Calu3 (cell line): ENCODE data around the gene NINL. TPM values are rescaled to one million over a fixed set of nuclear protein-coding genes. Genes with fewer than 3 reads are reported as not detected.

Experiments used
- BruUV-seq: library from RNA; stranded (reverse); fragments of 400-500 nt; replicated peaks from 2 replicates; lab custom pipeline; 2021; lab: Mats Ljungman, UMichigan
- CTCF ChIA-PET: fragments of 300-600 bp; sonication (Branson Sonifier 250); formaldehyde crosslinking; loops from one replicate; lab custom pipeline; 2022; ENCODE audit warnings: antibody characterized with exemption; lab: Charles Lee
- DNase-seq: peaks from one replicate; pipeline ENCODE4 v3.0.0; 2022
- H3K27ac Mint-ChIP-seq: one replicate; pipeline ENCODE4 v1.8.0; 2022; ENCODE audit warnings: mixed read lengths; ENCODE audit not compliant: unreplicated experiment
- H3K27me3 Mint-ChIP-seq: one replicate; pipeline ENCODE4 v1.8.0; 2022; ENCODE audit warnings: mixed read lengths; ENCODE audit not compliant: unreplicated experiment
- H3K36me3 Mint-ChIP-seq: one replicate; pipeline ENCODE4 v1.8.0; 2022; ENCODE audit warnings: mild to moderate bottlenecking, moderate library complexity, mixed read lengths; ENCODE audit not compliant: insufficient read depth, unreplicated experiment
- H3K4me1 Mint-ChIP-seq: one replicate; pipeline ENCODE4 v1.8.0; 2022; ENCODE audit warnings: mild to moderate bottlenecking, low read depth, mixed read lengths; ENCODE audit not compliant: unreplicated experiment
- H3K4me3 Mint-ChIP-seq: one replicate; pipeline ENCODE4 v1.8.0; 2022; ENCODE audit warnings: mild to moderate bottlenecking, low read depth, moderate library complexity, mixed read lengths; ENCODE audit not compliant: unreplicated experiment
- H3K9me3 Mint-ChIP-seq: one replicate; pipeline ENCODE4 v1.8.0; 2022; ENCODE audit warnings: low read depth, mixed read lengths; ENCODE audit not compliant: unreplicated experiment
- intact Hi-C: fragments of 100-400 bp; cut with micrococcal nuclease; formaldehyde crosslinking; loops from one replicate; pipeline ENCODE4 v1.10.0; 2022; ENCODE audit not compliant: unreplicated experiment
- total RNA-seq: library from RNA; stranded (reverse); gene quantifications from 2 replicates; pipeline ENCODE4 v1.2.3, GENCODE V29; 2022
- TF ChIP-seq, protein P1 (sequence below): fragments of 200-600 bp; IDR thresholded peaks from one replicate; pipeline ENCODE4 v1.8.0; 2022; ENCODE audit warnings: antibody characterized with exemption; ENCODE audit not compliant: unreplicated experiment

The NINL gene
- total RNA-seq, 1 experiment from 2014 or later: 9.1 TPM

DNA sequence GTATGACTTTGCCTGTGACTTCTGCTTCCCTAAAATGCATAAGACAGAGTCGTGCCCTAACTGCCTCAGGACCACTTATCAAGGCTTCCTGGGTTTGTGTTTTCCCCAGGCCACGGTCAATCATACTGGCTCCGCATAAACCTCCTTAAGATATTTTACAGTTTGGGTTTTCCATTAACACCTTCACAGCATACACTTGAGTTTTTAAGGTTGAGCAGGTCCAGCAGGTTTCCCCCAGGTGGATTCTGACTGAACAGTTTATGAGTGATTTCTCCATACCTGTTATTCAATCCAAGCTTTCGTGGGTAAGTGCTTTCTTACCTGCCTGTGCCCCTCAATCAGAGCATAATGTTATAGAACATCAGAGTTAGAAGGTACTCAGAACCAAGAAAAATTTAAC lies 39.3 kb downstream of the NINL start:
- H3K27ac Mint-ChIP-seq: no peak overlapping the region
- no peaks in the 10 kb centered on the region for H3K27me3 Mint-ChIP-seq
- TF ChIP-seq, protein P1, sequence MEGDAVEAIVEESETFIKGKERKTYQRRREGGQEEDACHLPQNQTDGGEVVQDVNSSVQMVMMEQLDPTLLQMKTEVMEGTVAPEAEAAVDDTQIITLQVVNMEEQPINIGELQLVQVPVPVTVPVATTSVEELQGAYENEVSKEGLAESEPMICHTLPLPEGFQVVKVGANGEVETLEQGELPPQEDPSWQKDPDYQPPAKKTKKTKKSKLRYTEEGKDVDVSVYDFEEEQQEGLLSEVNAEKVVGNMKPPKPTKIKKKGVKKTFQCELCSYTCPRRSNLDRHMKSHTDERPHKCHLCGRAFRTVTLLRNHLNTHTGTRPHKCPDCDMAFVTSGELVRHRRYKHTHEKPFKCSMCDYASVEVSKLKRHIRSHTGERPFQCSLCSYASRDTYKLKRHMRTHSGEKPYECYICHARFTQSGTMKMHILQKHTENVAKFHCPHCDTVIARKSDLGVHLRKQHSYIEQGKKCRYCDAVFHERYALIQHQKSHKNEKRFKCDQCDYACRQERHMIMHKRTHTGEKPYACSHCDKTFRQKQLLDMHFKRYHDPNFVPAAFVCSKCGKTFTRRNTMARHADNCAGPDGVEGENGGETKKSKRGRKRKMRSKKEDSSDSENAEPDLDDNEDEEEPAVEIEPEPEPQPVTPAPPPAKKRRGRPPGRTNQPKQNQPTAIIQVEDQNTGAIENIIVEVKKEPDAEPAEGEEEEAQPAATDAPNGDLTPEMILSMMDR: no peak
- intact Hi-C loops: no loop called here
- no peak overlapping the region for H3K4me3 Mint-ChIP-seq
- BruUV-seq: no TSS peak
- H3K36me3 Mint-ChIP-seq: no peaks in the 10 kb centered on the region
- DNase-seq: no peak
- H3K9me3 Mint-ChIP-seq: no peaks in the 10 kb centered on the region
- CTCF ChIA-PET: no interaction called here
- H3K4me1 Mint-ChIP-seq: peaks cover 11% of the 10 kb centered on the region

DNA sequence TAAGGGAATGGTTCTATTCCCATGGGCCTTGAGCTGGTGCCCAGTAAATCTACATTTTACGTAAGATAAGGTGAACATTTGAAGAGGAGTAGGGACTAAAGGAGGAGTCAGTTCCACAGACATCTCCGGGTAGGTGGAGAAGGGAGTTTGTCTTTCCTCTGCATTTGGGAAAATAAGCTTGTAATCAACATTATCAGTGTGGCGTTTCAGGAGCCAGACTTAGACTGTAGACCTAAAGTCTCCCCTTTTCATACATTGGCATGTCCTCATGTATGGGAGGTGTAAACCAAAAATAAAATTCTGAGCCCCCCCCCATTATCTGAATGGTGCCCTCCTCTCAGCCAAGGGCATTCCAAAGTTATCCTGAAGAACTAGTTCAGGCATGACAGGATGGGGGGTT lies 40.2 kb downstream of the NINL start:
- H3K27me3 Mint-ChIP-seq: no peaks in the 10 kb centered on the region
- no peaks in the 10 kb centered on the region for H3K36me3 Mint-ChIP-seq
- no peaks in the 10 kb centered on the region for H3K9me3 Mint-ChIP-seq
- peaks cover 6% of the 10 kb centered on the region for H3K4me1 Mint-ChIP-seq
- no peak overlapping the region for H3K4me3 Mint-ChIP-seq
- no peak for DNase-seq
- no TSS peak for BruUV-seq
- intact Hi-C loops: no loop called here
- CTCF ChIA-PET: no interaction called here
- no peak overlapping the region for H3K27ac Mint-ChIP-seq
- TF ChIP-seq, protein P1: no peak

DNA sequence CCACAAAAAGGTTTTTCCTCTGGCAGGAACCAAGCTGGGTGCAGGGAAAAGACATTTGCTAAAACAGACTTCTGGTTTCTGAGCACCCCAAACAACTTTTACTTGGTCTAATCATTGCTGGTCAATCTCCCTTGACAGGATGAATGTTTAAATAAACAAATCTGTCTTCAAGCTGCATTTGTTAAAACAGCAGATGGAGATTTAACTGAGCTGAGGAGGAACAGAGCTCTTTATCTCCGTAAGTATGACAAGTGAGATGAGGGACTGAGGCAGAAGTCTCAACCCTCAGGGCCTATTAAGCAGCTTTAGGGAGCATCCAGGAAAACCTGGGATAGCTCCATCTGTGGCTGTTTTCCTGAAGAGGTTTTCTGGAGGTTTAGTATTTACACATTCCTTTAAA lies 40.6 kb downstream of the NINL start:
- no peak for DNase-seq
- TF ChIP-seq, protein P1: no peak
- no TSS peak for BruUV-seq
- no peak overlapping the region for H3K27ac Mint-ChIP-seq
- H3K36me3 Mint-ChIP-seq: no peaks in the 10 kb centered on the region
- CTCF ChIA-PET: no interaction called here
- peaks cover 1% of the 10 kb centered on the region for H3K4me1 Mint-ChIP-seq
- intact Hi-C loops: no loop called here
- H3K9me3 Mint-ChIP-seq: no peaks in the 10 kb centered on the region
- no peaks in the 10 kb centered on the region for H3K27me3 Mint-ChIP-seq
- H3K4me3 Mint-ChIP-seq: no peak overlapping the region

DNA sequence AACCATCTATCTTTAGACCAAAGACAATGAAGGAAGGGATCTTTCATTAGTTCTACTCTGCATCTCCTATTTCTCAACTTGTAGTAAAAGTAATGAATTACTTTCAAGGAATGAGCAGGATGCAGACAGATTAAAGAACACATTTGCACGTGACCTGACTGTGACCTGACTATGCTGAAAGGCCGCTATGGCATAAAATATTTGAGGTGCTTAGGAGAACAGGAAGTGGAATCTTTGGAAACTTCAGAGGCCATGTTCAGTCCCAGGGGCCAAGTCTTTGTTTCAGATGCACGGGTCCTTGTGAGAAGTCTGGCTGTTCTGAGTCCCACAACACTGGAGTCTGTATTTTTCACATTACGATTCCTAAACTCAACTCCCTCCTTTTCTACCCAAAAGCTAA lies 41.0 kb downstream of the NINL start:
- TF ChIP-seq, protein P1: no peak
- Mint-ChIP-seq H3K27me3 (no peaks in the 10 kb centered on the region), H3K4me1 (no peaks in the 10 kb centered on the region), H3K36me3 (no peaks in the 10 kb centered on the region), H3K9me3 (no peaks in the 10 kb centered on the region), H3K27ac (no peak overlapping the region), H3K4me3 (no peak overlapping the region)
- BruUV-seq: no TSS peak
- intact Hi-C loops: no loop called here
- no peak for DNase-seq
- CTCF ChIA-PET: no interaction called here
